GM15510 (cell line): Measurements from ENCODE around the gene EIPR1.

Source experiments
- POLR2A ChIP-seq: IDR thresholded peaks from 3 replicates; pipeline ENCODE4 v1.6.1; 2011; ENCODE audit warnings: borderline replicate concordance; ENCODE audit not compliant: insufficient read length; ENCODE audit errors: extremely low read depth

Gene EIPR1

DNA sequence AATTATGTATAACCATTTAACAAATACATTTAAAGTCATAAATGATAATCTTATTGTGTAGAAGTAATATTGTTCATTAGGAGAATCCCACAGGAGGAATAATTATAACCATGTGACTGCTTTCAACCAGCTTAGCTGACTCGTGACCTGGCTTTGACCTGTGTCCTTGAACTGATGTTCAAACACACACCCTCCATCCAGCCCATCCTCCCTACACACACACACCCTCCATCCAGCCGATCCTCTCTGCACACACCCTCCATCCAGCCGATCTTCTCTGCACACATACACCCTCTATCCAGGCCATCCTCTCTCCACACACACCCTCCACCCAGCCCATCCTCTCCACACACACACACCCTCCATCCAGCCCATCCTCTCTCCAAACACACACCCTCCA is 83.5 kb downstream of the EIPR1 start:
- no peak for TF ChIP-seq POLR2A

DNA sequence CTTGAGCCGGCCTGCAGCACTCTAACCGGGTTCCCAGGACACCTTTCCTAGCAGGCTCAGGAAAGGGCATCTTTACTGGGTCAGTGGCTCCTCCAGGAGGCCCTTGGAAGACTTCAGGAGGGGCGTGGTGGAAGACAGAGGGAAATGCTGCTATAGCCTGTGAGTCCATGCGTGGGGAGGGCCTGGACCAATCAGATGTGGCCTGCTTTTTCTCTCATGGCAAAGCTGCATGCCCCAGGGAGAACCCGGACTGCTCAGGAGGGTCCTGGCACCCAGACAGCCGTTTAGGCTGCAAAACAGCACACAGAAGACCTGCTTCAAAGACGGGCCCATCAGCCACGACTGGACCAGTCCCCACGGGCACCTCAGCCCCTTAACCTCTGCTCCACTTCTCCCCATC is 84.4 kb downstream of the EIPR1 start:
- TF ChIP-seq POLR2A = no peak

DNA sequence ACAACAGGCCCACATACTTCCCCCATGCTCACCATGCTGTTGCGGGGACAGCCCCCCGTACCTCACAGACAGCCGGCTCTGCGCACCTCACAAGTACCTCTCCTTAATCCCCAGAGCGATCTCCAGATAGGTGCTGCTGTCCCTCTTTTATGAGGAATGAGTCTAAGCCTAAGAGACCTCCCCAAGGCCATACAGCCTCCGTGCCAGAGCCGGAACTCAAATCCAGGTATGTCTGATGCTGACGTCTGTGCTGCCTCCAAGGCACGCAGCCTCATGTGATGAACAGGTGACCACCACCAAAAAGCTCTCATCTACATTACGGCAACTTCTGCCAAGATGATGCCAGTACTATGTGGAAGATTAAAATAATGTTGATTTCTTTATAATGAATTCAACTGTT is 85.2 kb downstream of the EIPR1 start:
- no peak for TF ChIP-seq POLR2A

DNA sequence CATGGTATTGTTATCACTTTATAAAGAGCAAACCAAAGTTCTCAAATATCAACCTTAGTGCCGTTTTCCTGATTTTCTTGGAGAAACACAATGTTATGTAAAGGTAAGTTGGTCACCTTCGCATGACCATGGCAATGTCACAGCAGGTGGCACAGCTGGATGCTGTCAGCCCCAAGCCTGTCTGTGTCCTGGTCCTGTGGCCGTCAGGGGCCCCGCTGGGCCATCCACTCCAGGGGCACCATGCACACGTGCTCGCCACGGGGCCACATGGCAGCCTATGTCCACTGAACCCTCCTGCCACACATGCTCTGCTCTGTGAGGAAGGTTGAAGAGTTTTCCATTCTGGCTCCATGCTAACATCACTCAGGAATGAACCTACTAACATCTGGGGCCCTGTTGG is 85.9 kb downstream of the EIPR1 start:
- TF ChIP-seq POLR2A = no peak

DNA sequence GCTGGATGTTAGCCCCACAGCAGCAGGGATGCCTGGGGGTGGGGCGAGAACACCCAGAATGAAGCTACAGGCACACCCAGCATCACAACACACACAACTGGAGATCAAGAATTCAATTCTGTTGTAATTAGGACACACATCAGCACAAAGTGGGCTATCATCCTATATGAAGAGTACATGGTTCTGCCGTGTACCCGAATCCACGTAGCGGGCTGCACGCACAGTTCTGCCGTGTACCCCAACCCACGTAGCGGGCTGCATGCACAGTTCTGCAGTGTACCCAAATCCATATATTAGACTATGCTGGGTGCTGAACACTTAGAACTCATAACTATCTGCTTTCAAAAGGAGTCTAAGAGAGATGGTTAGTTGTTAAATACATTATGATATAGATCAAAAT is 86.5 kb downstream of the EIPR1 start:
- TF ChIP-seq POLR2A = no peak

DNA sequence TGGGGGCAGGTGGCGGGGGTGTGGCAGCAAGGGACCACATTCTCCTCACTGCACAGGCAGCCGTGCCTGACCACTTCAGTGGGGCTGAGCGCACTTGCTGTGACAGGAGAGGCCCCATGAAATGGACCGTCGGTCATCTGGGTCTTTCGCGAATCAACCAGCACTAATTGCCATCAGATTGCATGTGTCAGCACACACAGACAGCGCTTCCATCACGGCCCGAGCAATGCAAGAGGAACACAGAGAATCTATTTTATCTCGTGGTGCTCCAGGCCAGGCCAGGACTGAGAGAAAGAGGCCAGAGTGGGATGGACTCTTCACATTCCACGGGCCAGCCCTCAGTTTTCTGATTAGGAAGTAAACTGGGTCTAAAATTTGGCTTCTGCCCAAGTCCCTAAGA is 87.0 kb downstream of the EIPR1 start:
- TF ChIP-seq POLR2A = no peak

DNA sequence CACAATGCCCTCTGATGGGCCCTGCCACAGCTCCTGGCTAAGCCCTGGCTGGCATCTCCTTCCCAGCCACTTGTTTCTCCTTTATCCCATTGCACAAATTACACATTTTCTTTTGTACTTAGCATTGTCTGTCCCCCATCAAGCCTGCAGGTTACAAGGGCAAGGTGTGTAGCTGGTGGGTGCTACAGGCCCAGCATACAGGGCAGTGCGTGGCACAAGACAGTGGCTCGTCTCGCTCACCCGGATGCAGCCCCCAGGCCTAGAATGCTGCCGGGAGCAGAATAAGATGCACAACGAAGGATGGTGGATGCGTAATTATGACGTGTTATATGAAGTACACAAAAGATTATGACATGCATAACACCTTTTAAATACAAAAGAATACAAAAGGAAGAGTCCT is 87.6 kb downstream of the EIPR1 start:
- TF ChIP-seq POLR2A = no peak

DNA sequence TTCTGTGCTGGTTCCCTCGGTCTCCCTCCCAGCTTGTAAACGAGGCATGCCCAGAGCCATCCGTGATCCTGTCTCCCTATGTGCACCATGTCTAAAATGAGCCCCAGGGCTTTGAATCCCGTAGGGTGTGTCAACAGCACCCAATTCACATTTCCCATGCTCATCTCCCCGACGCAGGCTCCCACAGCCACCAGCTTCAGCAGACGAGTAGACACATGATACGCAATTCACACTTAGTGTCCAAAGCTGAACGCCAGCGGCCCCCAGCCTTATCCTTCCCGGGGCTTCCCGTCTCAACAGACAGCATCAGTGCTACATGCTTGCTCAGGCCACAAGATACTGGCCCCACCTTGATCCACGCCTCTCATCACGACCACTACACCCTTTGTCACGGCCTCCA is 88.1 kb downstream of the EIPR1 start:
- no peak for TF ChIP-seq POLR2A

DNA sequence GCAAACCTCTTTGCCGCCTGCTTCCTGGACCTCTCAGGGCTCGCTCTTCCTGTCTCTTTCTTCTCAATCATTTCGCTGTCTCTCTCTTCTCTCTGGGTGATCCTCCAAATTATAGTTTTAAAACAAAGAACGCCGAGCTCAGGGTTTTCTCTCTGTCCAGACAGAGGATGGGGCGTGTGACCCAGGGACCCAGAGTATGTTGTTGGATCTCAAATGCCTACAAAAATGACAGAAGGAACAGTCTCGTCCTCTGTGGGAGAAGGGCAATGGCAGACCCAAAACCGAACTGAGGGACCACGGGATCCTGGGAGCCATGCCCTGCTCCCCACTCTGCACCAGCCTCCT is 88.5 kb downstream of the EIPR1 start:
- TF ChIP-seq POLR2A = no peak

DNA sequence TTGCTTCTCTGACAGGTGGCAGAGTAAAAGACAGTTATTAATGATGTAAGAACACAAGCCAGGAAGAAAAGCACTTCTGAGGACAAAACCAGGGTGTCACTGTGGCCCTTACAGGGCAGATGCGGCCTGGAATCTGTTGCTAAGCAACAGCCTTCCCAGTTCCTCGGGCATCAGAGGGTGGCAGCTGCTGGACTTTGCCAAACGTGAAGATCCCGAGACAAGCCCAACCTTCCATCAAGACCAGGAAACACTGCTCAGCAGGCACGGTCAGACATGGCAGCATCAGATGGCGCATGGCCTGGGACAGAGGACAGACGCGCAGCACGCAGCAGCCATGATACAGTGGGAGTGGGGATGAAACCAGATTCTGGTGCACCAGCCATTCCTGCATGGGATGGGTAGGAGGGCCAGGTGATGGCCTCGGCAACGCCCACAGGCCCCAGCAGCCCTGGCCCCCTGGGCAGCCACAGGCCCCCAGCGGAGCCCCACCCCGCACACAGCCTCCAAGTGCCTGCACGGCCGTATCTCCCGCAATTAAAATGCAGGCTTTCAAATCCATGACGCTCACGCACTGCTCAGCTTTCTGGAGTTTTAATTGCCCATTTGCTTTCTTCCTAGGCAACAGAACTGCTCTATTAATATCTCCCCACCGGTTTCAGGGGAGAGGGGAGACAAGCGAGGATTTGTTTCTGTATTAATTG is 89.0 kb downstream of the EIPR1 start:
- TF ChIP-seq POLR2A = no peak

DNA sequence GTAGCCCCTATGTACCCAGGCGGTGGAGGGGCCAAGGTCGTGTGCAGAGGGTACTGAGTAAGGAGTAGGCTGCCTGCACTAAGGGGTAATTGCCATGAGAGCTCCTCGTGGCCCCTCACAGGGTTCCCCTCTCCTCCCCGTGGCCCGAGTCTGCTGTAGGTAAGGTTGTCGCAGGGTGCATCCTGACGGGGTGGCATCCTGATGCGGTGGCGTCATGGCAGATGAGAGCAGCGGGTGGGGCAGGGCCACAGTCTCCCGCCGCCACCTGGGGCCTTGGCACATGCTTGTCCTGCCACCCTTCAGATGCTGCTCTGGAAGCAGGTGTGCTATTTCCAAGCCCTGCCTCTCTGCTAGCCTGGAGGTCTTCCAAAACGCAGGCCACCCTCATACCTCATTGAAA is 89.7 kb downstream of the EIPR1 start:
- TF ChIP-seq POLR2A = no peak

DNA sequence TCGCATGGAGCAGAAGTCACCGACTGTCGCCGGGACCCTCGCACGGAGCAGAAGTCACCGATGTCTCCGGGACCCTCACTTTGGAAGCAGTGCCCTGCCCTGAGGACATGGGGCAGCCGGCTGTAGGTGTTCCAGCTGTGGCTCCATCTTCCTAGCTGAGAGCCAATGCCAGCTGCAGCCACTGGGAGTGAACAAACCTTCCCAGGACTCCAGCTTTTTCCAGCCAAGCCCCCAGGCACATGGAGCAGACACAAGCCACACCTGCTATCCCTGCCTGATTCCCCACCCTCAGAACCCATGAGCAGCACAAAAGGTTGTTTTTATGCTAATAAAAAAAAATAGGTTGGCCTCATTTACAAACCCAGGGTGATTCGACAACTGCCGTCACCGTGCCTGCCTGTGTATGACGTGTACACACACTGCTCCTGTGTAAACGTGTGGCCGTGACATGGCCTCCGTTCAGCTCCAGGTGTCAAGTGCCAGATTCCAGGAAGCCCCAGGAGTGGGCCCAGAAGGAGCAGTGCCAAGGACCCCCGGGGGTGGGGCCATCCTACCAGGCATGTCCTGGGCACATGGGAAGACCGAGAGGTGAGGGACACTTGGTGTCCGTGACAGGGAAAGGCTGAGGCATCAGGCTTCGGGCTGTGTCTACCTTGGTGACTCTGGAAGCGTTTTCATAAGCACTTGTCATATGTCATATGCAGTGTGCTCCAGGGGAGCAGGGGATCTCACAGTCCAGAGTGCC is 91.5 kb downstream of the EIPR1 start:
- no peak for TF ChIP-seq POLR2A

DNA sequence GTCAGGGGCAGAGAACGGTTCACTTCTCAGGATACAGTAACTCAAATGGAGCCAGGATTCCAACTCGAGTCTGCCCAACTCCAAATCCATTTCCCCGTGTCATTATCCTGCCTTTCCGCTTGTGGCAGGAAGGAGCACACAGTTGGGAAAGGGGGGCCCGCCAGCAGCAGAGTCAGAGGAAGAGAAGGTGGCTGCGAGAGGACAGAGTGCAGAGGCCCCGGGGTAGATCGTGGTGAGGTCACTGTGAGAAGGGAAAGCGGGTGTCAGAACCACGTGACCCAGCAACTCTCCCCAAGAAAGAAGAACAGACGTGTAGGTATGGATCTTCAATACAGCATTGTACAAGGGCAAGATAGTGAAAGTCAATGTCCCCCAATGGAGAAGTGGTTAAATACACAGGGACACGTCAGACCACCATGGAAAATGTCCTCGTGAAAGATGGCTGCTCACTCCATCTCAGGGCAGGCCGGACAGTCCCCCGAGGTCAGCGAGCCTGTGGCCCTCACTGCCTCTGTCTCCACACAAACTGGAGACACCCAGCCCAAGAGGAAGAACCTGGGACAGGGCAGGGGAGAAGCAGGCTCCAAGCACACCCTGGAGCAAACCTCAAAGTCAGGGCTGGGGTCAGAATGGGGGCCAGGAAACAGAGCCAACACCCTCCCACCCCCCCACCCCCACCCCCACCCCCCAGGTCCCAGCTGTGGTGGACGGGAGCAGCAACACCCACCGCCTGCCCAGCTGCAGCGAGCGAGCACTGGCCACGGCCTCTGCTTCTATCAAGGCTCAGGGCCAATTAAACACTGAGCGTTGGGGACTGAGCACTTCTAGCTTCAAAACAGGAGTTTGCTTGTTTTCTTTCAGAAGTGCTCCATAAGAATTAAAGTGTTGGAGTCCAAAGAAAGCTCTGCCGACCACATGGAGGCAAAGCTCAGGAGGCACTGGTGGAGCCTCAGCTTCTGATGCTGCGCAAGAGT is 92.7 kb downstream of the EIPR1 start:
- no peak for TF ChIP-seq POLR2A

DNA sequence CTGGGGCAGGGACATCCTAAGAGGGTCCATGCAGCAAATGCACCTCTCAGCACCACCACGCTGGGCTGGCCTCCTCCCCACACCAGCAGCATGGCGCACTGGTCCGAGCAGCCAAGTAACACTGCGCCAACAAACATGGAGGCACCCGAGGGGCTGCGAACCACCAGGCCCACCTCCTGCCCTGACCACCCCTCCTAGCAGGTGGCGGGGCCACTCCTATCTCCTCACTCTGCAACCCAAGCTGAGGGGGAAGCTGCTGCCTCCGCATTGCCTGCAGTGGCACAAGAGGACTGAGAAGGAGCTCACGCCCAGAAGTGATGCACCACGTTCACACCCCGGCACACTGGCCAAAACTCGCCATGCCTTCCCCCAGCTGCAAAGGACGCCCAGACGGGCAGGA is 94.4 kb downstream of the EIPR1 start:
- no peak for TF ChIP-seq POLR2A

DNA sequence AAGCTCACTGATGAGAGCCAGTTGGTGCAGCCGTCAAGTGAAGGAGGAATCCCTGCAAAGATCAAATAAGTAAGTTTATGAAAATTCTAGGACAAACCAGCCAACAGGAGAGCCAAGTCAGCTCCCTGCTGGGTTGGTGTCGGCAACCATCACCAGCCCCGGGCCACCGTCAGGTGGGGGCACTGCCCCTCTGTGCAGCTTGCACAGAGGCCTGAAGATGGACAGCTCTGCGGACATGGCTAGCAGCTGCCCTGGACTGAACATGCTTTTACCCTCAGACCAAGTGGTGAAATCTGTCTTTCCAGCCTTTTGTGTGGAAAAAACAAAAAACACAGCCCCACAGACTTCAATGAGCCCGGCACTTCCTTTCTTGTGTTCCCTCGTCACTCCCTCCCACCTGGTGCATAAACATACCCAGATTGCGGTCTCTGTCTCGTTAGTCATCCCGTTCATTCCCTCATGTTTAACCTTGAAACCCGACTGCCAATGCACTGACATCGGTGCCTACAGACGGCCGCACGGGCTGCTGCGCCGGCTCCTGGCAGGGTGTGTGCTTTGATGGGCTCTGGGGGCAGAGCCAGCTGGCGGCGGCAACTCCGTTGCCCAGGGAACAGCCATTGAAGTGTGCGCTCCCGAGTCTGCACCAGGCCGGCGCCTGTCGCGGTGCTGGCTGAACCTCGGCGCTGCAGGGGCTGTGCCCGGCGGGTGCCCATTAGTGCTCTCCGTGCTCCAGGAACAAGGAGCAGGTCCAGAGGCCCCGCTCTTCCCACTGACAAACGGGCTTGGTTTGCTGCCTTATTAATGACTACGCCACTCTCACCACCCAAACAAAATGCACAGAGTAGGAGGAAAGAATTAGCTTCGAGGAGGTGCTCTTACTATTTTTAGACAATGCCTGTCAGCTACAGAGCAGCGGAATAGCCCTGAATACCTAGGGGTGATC is 95.3 kb downstream of the EIPR1 start:
- no peak for TF ChIP-seq POLR2A
